BE2C (cell line): Measurements from ENCODE around the gene CCL19.

Source experiments
- DNase-seq: peaks from one replicate; pipeline ENCODE4 v3.0.0-alpha.2; 2020
- H3K27me3 ChIP-seq: fragments of 250-450 bp; sonication (Bioruptor Pico); 2 replicates; pipeline ENCODE4 v1.5.1; 2020; ENCODE audit warnings: mild to moderate bottlenecking
- H3K36me3 ChIP-seq: fragments of 250-450 bp; sonication (Bioruptor Pico); 2 replicates; pipeline ENCODE4 v1.5.1; 2020; ENCODE audit warnings: mild to moderate bottlenecking
- H3K4me1 ChIP-seq: fragments of 250-450 bp; sonication (Bioruptor Pico); 2 replicates; pipeline ENCODE4 v1.5.1; 2020
- H3K4me3 ChIP-seq: 2 replicates; pipeline ENCODE4 v1.5.1; 2011; ENCODE audit warnings: low read depth, low read length
- H3K9me3 ChIP-seq: fragments of 250-450 bp; sonication (Bioruptor Pico); 2 replicates; pipeline ENCODE4 v1.5.1; 2020
- TF ChIP-seq, protein P1 (sequence below): IDR thresholded peaks from 2 replicates; pipeline ENCODE4 v1.5.1; 2012; ENCODE audit warnings: mild to moderate bottlenecking, low read depth, low read length

The CCL19 gene

DNA sequence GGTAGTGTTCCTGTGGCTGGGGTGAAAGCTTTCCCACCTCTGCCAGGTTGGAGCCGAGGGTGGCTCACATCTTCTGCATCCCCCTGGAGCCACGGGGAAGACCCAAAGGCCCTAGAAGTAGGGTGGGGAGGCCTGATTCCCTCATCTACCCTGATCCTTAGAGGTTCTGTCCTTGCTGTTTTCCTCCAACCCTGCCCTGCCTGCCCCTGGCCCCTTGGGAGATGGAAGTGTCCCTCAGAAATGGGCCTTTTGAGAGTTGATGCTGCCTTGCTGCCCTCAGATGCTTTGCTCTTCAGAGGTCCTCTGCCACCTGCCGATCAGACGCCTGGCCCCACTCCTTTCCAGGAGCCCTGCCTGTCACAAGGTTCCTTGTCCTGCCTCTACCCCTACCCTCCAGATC, 6.3 kb downstream of the CCL19 start:
- DNase-seq: no peak
- TF ChIP-seq, protein P1, sequence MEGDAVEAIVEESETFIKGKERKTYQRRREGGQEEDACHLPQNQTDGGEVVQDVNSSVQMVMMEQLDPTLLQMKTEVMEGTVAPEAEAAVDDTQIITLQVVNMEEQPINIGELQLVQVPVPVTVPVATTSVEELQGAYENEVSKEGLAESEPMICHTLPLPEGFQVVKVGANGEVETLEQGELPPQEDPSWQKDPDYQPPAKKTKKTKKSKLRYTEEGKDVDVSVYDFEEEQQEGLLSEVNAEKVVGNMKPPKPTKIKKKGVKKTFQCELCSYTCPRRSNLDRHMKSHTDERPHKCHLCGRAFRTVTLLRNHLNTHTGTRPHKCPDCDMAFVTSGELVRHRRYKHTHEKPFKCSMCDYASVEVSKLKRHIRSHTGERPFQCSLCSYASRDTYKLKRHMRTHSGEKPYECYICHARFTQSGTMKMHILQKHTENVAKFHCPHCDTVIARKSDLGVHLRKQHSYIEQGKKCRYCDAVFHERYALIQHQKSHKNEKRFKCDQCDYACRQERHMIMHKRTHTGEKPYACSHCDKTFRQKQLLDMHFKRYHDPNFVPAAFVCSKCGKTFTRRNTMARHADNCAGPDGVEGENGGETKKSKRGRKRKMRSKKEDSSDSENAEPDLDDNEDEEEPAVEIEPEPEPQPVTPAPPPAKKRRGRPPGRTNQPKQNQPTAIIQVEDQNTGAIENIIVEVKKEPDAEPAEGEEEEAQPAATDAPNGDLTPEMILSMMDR: no peak
- no peaks in the 10 kb centered on the region for H3K27me3 ChIP-seq
- no peak overlapping the region for H3K4me3 ChIP-seq
- H3K4me1 ChIP-seq: no peaks in the 10 kb centered on the region
- H3K9me3 ChIP-seq: no peaks in the 10 kb centered on the region
- no peaks in the 10 kb centered on the region for H3K36me3 ChIP-seq

- Histone ChIP-seq H3K4me3 (no peak overlapping the region), H3K36me3 (no peaks in the 10 kb centered on the region), H3K27me3 (no peaks in the 10 kb centered on the region), H3K4me1 (no peaks in the 10 kb centered on the region), H3K9me3 (no peaks in the 10 kb centered on the region)
- TF ChIP-seq, protein P1: no peak
- no peak for DNase-seq
Observed at GRCh38 chr9:34684145-34684544, 6.9 kb downstream of the CCL19 start.

DNA sequence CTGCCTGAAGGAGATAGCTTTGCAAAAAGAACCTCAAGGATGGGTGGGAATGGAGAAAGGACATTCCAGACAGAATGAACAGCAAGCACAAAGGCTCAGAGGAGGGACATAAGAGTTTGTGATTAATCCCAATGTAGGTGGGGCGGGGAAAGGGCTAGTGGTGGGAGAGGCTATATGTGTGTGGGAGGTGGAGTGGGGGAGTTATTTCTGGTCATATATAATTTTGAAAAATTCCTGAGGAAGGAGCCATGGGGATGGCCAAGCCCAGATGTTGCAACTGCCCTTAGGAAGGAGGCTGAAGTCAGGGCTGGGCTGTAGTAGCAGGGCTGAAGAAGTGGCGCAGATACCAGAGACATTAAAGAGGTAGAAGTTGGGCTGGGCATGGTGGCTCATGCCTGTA, 15.2 kb downstream of the CCL19 start:
- no peak for DNase-seq
- TF ChIP-seq, protein P1: no peak
- Histone ChIP-seq H3K9me3 (no peaks in the 10 kb centered on the region), H3K36me3 (no peaks in the 10 kb centered on the region), H3K4me3 (no peak overlapping the region), H3K4me1 (no peaks in the 10 kb centered on the region), H3K27me3 (no peaks in the 10 kb centered on the region)

DNA sequence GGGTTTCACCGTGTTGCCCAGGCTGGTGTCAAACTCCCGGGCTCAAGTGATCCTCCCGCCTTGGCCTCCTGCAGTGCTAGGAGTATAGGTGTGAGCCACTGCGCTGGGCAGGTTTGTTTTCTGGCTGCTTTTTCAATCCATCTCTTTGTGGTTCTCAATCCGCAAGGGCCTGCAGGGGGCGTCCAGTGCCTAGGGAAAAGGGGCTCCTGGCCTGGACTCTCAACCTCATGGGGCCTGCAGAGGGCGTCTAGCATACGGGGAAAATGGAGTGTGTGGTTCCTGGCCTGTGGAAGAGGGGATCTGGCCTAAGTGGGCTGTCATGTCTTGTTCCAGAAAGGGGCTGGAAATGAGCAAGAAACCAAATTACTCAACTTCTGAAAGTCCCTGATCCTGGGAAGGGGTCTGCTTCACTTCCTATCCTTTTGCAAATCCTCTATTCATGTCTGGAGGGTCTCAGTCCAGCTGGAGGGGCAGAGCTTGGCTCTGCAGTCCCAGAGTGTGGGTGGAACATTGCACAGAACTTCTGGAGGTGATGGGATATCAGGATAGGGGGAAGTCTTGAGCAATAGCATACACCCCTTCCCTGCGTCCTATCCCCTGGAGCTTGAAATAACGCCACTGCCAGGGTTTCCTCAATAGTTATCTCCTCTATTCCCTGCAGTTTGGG, 15.9 kb downstream of the CCL19 start:
- H3K36me3 ChIP-seq: no peaks in the 10 kb centered on the region
- H3K9me3 ChIP-seq: no peaks in the 10 kb centered on the region
- no peaks in the 10 kb centered on the region for H3K27me3 ChIP-seq
- no peak overlapping the region for H3K4me3 ChIP-seq
- TF ChIP-seq, protein P1: peak; percentile 99
- H3K4me1 ChIP-seq: no peaks in the 10 kb centered on the region
- DNase-seq: peak; percentile 94

DNA sequence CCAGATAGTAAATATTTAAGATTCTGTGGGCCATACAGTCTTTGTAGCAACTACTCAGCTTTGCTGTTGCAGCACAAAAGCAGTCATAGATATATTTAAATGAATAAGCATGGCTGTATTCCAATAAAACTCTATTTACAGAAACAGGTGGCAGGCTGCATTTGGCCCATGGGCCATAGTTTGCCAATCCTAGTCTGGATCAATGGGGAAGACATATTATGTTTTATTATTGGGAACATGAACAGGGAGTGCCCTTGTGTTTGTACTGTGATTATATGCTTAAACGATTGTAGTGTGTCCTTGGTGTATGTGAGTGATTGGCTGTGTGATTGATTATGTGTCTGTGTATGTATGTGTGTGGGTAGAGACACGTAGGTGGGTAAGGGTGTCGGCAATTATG, 16.6 kb downstream of the CCL19 start:
- TF ChIP-seq, protein P1: no peak
- no peaks in the 10 kb centered on the region for H3K9me3 ChIP-seq
- H3K27me3 ChIP-seq: no peaks in the 10 kb centered on the region
- H3K4me3 ChIP-seq: no peak overlapping the region
- no peak for DNase-seq
- no peaks in the 10 kb centered on the region for H3K4me1 ChIP-seq
- H3K36me3 ChIP-seq: no peaks in the 10 kb centered on the region

DNA sequence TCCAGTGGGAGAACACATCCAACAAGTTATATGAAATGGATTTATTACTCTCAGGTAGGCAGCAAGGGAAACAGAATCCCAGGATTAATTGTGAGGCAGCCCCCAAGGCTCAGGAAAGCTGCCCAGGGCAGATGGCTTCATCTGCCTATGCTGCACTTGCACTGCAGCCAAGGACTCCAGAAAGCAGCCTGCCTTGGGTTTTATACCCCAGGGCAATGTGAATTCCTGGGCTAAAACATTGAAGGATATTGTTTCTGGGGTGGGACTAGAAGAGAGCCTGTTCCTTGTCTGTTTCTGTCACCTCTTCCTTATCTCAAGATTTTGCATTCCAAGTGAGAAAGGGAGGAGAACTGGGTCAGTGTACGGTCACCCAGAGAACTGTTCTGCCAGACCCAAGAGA, 19.8 kb downstream of the CCL19 start:
- no peaks in the 10 kb centered on the region for H3K4me1 ChIP-seq
- no peaks in the 10 kb centered on the region for H3K36me3 ChIP-seq
- no peaks in the 10 kb centered on the region for H3K27me3 ChIP-seq
- TF ChIP-seq, protein P1: no peak
- no peaks in the 10 kb centered on the region for H3K9me3 ChIP-seq
- no peak overlapping the region for H3K4me3 ChIP-seq
- no peak for DNase-seq
